NCI-H82 treated with DMSO at 0.1 percent for 48 hours (cell line): ENCODE measurements around the gene STX8.

Experiments used
- DNase-seq: peaks from one replicate; lab custom pipeline; 2025; ENCODE audit not compliant: unreplicated experiment; lab: John Stamatoyannopoulos, UW

Gene STX8

DNA sequence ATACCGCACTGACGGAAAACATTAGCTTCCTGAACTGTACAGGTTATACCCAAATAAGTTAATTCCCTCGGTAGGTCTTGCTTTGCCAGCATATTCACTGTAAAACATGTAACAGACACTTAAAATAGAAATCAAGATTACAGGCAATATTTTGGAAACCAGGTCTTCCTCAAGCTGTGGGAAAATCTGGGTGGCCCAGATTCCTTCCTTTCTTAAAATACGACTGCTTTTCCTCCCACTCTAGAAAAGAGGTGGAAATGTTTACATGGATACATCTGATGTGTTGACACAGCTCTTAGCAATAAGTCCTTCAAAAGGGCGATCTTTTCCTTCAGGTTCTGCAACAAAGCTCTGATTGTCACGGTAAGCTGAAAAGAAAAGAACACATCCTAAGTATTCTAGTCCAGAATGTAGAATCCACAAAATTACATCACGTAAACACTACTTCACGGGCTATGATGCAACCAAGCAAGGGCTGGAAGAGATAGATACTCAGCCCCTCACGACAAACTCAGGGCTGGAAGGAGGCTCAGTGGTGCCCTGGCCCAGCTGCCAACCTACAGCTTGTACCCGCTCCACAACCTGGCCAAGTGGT, 18.4 kb downstream of the STX8 start:
- no peak for DNase-seq

DNA sequence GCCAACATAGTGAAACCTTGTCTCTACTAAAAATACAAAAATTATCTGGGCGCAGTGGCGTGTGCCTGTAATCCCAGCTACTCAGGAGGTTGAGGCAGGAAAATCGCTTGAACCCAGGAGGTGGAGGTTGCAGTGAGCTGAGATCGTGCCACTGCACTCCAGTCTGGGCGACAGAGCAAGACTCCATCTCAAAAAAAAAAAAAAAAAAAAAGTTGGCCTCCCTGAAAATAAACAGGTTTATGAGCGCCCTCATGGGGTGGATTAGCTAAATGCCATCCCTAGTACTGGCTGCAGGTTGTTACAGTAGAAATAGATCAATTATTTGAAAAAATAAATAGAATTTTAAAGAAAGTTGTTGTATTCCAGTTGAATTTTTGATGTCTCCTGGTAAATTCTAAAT, 20.9 kb downstream of the STX8 start:
- DNase-seq, result peak; percentile 31

DNA sequence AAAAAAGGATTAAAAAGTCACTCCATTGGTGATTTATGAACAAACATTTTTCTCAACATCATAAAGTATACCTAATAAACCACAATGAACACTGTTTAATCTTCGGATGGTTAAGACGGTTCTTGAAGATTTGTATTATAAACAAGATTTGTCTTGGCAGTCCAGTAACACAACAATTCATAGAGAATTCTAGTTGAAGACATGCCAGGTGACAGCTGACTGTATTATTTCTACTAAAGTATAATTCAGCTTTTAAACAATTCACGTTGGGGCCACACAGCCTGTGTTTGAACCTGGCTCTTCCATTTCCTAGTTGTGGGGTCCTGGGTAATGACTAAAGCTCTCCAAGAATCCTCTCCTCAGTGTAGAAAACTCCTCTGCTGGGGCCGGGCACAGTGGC, 22.0 kb downstream of the STX8 start:
- DNase-seq, result no peak

DNA sequence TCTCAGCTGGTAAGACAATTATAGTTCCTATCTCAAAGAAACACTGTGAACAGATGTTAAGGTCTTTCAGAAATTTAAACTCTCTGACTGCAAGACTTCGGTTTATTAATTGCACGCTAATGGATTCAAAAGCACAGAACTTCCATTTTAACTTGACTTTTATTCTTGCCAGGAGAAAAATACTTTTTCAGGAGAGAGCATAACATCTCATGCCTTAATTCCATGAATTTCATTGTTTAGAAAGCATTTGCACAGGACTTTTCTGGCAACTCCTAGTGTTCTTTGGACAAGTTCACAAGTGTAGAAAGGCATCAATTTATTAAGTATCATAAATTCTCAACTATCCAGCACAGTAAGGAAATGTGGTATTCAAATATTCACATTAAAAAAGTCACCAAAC, 22.4 kb downstream of the STX8 start:
- no peak for DNase-seq

DNA sequence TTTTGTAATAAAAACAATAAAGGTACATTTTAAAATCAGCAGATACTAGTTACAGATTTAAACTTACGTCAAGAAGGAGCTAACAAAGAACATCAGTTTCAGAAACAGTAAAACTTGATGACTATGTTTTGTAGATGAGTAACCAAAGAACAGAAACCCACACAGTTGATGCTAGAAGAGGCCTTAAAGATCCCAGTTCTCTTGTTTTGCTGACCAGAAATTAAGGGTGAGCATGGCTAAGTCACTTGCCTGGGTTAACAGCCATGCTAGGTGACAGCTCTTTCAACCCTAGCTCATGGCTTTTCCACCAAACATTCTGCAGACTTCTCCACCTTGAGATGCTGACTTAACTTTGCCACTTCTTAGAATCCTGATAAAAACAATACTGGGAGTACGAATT, 26.4 kb downstream of the STX8 start:
- no peak for DNase-seq

DNA sequence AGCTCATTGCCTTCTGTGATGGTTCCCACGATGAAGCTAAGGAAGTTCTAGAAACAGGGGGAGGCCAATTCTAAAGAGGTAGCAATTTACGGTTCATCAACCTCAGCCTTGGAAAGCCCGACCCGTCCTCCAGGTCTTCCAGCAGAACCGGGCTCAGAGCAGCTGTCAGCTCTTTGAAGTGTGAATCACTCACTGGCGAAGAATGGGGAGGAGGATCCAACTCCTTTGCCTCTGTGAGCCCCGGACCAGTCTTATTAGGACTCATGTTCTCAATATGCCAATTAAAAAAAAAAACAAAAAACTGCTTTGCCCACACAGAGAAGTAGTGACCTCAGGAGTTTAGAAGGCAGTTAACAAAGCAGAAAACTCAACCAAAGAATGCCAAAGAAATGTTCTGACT, 31.4 kb downstream of the STX8 start:
- DNase-seq, result no peak

DNA sequence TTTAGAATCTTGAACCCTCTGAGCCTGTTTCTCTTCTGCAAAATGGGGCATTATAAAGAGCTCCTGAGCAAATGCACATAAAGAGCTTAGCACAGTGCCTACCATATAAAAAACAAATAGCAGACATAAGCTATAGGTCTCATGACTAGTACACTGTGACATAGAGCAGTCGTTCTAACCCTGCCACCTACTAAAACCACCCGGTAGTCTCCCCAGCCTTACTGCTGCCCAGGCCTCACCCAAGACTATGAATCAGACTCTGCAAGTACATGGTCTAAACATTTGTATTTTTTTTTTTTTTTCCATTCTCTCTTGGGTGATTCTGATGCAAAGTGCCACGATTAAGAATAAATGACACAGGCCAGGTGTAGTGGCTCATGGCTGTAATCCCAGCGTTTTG, 33.9 kb downstream of the STX8 start:
- DNase-seq, result no peak

DNA sequence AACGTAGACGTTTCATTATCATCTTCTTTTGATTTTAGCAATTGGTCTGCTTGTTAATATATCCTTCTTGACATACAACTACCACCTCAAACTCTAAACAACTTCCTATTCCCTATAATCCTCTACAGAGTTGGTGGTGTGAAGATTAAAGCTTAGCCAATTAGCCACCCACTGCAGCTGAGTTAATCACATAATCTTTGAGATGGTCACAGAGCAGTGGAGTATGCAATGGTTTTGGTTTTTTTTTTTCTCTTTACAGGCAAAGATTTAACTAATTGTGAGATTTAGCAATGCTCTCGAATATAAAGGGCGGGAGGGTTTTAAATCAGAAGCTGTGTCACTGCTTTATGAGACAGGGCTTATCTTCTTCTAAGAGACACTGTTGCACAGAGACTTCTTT, 37.0 kb downstream of the STX8 start:
- peak; percentile 87 for DNase-seq

DNA sequence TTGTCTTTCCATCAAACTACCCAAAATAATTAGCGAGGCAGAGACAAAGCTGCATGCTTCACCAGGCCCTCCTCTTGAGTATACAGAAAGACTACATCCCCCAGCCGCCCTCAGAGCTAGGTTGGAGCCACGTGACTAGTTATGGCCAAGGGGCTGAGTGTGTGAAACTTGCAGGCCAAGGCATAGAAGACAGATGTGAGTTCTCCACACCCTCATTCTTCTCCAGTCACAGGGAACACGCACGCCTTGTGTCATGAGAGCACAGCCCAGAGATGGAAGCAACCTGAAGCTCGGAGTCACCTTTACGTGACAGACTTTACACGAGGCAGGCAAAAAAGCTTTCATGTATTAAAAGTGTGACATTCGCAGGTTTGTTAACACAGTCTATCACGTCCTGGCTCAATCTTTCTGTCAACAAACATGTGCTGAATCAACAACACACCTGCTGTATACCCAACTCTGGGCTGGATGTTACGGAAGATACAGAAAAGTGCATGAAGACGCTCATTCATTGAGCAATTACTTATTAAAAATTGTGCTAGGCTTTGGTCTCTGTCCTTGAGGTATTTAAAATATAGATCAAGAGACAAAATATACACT, 38.3 kb downstream of the STX8 start:
- no peak for DNase-seq

DNA sequence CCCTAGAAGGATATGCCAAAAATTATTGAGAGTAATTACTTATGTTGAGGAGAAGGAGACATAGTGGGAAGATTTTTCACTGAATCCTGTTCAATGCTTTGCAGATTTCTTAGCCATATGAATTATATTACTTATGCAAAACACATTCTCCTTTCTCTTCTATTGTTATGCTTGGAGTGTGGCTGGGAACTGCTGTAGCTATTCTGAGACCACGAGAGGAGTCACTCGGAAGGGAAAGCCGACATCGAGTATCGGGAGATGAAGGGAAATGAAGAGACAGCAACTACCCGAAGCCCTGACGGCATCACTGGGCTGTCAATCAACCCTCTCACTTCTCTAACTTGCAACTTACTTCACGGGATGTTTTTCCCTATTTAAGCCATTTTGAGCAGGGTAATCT, 39.6 kb downstream of the STX8 start:
- DNase-seq, result no peak

DNA sequence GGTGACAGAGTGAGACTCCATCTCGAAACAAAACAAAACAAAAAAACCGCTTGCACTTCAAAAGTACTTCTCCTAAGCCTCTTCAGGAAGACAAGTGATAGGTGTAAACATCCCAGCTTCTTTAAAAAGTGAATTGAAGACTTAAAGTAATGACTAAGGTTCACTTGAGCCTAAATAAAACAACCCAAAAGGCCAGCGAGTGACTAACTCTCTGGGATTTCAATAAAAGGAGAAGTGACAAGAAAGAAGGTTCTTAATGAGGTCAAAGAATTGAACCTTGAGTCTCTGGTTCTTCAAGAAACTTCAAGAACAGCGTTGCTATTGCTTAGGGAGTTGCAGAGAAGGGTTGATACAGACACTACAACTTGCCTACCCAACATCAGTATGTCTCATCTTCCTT, 42.2 kb downstream of the STX8 start:
- no peak for DNase-seq

DNA sequence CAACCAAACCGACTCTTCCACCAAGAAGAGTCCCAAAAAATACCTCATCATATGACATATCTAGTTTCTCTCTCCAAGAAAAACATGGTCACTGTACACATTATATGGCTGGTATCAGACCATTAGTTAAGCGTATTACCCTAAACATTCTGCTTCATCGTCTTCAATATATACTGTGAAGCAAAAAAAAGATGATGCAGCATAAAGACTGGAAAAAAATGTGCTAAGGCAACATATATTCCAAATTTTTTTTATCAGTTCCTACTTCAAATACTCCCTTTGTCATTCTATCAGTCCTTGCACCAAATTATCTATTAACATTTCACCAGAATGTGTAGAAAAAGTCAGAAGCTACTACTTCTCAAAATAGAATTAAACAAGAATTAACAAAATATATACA, 42.9 kb downstream of the STX8 start:
- DNase-seq, result no peak

DNA sequence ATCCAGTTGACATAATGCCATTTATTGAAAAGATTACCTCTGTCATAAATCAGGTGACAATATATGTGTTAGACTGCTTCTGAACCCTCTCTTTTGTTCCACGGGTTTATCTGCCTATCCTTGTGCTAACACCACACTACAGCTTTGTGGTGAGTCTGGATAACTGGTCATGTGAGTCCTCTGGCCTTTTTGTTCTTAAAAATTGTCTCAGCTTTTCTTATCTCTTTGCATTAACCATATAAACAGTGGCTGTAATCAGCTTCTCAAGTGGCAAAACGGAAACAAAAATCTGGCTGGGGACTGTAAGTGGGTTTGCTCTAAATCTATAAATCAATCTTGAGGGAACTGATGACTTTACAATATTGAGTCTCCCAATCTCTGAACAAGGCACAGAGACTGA, 44.6 kb downstream of the STX8 start:
- no peak for DNase-seq

DNA sequence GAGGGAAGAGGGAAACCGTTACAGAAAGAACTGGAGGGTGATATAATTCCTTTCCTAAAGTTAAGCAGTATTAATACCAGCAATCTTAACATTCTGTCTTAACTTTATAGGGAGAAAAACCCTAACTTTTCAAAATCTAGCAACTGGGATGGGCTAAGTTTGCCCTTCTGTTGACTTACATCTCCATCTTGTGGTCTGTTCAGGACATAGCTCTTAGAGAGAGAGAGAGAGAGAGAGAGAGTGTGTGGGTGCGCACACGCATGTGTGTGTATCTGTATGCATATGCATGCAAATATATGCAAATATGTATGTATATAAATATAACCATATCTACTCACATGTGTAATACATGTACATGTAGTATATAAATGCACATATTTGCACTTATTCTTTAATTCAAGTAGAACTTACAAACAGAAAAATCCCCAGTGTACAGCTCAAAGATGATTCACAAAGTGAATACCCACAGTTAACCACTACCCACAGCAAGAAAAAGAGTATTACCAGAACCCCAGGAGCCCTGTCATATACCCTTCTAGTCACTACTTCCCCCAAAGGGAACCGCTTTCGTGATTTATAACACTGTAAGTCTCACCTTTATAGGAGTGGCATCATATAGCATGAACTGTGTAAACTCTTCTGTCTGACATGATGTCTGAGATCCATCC, 46.5 kb downstream of the STX8 start:
- no peak for DNase-seq

DNA sequence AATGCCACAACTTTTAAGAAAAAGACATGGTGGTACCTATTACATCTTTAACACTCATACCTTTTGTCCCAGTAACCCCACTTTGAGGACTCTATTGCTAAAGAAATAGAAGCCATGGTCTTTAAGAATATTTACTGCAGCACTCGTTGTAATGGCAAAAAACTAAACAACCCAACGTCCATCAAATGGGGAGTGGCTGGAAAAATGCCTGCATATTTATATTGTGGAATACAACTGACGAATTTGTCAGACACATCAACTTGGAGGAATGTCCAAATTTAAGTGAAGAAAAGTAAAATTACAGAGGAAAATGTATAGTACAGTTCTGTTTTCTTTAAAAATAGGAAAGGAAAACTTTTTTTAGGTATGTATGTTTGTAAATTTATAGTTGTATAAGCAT, 47.8 kb downstream of the STX8 start:
- DNase-seq, result no peak

DNA sequence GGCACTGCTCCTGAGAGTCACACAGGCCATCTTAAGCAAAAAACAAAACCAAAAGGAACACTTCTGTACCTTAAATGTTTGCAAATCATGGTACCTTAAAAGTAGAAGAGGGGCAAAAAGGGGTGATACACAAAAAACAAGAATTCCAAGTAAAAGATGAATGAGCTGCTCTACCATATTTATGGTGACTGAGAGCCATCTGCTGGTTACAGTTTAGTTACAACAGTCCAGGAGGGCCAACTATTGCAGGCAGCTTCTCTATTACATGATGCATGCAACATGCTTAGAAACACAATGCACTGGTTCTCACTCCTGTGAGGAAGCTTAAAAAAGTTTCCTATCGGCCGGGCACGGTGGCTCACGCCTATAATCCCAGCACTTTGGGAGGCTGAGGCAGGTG, 53.5 kb downstream of the STX8 start:
- DNase-seq, result peak; percentile 8

DNA sequence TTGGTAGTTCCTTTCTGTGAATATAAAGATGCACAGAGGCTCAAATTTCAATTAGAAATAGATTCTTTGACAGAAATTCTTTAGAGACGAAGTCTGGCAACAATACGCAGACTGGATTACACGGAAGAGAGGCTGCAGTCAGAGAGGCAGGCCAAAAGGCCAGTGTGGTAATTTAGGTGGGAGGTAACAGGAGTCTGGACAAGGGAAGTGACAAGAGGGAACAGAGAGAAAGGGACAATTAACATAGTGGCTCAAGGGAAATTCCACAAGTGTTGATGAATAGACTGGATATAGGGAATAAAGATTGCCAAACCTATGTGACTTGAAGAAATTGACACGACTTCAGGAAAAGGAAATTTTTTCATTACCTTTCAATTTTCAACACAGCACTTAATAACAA, 54.6 kb downstream of the STX8 start:
- DNase-seq, result no peak

DNA sequence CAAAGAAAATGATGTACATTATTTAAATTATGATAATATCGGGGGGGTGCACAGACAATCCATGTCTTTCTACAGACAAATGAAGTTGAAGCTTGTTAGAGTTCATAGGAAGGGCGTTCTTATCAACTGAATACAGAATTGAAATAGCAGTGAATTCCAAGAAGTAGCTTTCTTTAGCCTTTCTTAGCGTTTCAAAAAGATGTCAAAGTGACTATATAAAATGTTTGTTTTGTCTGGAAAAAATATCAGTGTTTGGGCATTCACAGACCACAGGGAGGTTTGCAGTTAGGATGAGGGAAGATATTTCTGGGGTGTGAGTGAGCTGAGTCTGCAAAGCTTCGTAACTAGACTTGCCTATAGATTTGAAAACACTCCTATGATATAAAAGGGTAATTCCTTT, 55.0 kb downstream of the STX8 start:
- DNase-seq, result no peak

DNA sequence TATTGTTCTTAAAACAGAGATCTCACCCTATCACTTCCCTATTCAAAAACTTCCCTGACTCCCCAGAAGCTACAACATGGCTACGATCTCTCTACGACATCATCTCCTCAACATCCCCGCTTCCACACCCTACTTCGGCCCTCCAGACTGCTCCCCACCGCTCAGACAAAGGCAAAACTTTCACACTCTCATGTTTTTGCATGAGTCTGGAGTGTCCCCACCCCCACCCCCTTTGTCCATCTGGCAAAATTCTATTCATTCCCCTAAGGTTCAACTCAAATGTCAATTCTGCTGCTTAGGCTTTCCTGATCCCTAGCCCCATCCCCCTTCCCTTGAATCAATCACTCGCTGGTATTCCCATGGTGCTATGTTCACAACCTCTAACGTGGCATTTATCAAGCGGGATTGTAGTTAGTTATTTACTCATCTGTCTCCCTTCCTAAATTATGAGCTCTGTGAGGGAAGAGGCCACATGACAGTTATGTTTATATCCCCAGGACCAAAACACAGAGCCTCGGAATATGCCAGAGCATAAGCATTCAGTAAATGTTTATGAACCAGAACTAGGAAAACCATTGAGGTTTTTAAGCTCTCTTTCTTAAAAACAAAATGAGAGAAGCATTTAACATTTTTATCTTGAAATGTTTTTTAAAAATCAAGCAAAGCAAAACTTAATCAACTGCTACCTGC, 55.9 kb downstream of the STX8 start:
- no peak for DNase-seq

DNA sequence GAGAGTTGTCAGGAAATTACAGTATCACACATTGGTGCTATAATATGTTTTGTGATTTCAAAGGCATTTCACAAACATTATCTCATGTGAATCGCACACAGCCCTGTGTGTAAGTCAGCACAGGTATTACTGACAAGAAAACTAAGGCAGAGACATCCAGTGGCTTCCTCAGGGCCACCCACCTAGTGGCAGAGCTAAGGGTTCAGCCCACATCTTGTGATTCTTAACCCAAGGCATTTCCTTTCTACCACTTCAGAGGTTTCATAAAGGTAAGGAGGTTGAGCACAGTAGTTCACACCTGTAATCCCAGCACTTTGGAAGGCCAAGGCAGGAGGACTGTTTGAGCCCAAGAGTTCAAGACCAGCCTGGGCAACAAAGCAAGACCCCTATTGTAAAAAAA, 58.2 kb downstream of the STX8 start:
- DNase-seq, result no peak

DNA sequence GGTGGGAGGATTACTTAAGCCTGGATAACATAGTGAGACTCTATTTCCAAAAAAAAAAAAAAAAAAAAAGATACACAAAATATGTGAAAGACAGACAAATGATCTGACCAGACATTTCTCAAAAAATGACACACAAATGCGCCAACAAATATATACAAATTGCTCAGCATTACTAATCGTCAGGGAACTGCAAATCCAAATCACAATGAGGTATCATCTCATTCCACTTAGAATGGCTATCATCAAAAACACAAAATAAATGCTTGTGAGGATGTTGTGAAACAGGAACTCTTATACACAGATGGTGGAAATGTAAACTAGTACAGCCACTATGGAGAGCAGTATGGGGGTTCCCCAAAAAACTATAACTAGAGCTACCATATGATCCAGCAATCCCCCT, 62.4 kb downstream of the STX8 start:
- no peak for DNase-seq
